ENCODE data around the gene KDSR. TPM values are rescaled to one million over a fixed set of nuclear protein-coding genes. Genes with fewer than 3 reads are reported as not detected.
"Not testable (repeated sequence)": the region's sequence is repeated elsewhere in the genome, so short reads cannot be mapped to it uniquely, and the experiment has no call there.

KDSR gene
- total RNA-seq, 1 donor from 2014 or later: 208 TPM

DNA sequence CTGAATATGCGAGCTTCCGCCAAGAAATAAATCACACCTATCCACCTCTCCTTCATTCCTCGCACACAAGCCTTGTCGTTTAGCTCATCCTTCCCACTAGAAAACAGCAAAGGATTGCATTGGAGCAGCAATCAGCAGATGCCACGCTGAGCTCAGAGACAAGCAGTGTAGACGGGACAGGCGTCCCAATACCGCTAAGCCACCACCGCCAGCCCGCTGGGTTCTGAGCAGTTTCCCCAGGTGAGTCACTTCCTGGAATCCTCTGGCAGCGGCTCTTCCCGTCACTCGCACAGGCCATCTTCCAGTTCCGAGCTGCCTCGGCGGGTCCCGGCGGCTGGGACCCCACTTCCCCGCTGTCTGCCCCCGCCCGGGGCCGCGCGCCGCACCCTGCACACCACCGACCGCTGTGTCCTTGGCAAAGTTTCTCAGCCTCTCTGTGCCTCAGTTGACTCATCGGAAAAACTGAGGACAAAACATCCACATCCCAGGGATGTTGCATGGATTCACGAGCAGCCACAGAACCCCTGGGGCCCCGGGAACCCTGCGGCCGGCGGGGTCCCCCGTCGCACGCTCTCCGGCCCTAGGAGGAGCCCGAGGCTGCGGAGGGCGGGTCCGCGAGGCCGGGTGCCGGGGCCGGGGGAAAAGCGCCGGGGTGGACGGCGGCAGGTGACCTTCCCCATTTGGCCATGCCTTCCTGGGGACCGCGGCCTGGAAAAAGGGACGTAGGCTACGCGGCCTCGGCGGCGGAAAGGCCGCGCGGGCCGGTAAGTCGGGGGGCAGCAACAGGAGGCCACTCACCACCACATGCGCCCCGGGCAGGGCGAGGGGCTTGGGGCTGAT, 573 bp downstream of the KDSR start:
- H3K27me3 ChIP-seq: no peaks in the 10 kb centered on the region
- intact Hi-C loops (cut with DNase I): loop anchor here (1.0 to 5.0 kb wide), 7 partner anchors 46 to 844 kb away; partner anchors contain the start of genes PHLPP1, SERPINB8, VPS4B and ZCCHC2
- H3K4me1 ChIP-seq: peaks cover 2 to 19% of the 10 kb centered on the region in 2 donors
- no peak for TF ChIP-seq CTCF (IDR thresholded peaks at IDR 0.05)
- DNase-seq (ENCODE audit: low spot score in 2 of 2): peak; percentile 13 to 82
- H3K9me3 ChIP-seq: no peaks in the 10 kb centered on the region
- peak overlapping the region; percentile 98 for H3K27ac ChIP-seq
- peak overlapping the region; percentile 87 to 92 for H3K4me3 ChIP-seq
- peaks cover 13 to 15% of the 10 kb centered on the region in 2 donors for H3K36me3 ChIP-seq

DNA sequence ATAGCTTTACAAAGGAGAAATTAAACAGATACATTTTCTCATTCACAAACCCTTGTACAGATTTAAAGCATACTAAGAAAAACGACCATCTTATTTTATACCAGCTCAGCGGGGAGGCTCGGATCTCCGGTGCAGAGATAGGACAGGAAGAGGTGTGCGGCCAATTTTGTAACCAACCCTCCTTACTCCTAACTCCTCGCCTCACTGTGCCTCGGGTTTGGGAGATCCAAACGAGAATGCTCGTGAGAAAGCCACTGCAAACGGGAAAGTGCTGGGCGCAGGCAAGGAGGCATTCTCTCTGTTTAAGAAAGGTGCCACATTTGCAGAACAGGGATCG, 1.2 kb downstream of the KDSR start:
- H3K4me1 ChIP-seq: peaks cover 2 to 19% of the 10 kb centered on the region in 2 donors
- H3K9me3 ChIP-seq: no peaks in the 10 kb centered on the region
- no peak for TF ChIP-seq CTCF (IDR thresholded peaks at IDR 0.05)
- DNase-seq (ENCODE audit: low spot score in 2 of 2): no peak
- peaks cover 17 to 19% of the 10 kb centered on the region in 2 donors for H3K36me3 ChIP-seq
- intact Hi-C loops (cut with DNase I): loop anchor here (2.0 to 5.0 kb wide), 4 partner anchors 45 to 843 kb away; partner anchors contain the start of genes SERPINB8 and ZCCHC2
- no peaks in the 10 kb centered on the region for H3K27me3 ChIP-seq
- peak overlapping the region; percentile 87 to 92 for H3K4me3 ChIP-seq
- peak overlapping the region; percentile 98 for H3K27ac ChIP-seq

GRCh38 chr18:63363951-63364350, 3.1 kb downstream of the KDSR start:
- Histone ChIP-seq H3K4me3 (no peak overlapping the region), H3K27me3 (no peaks in the 10 kb centered on the region), H3K4me1 (peaks cover 2 to 19% of the 10 kb centered on the region in 2 donors), H3K36me3 (peaks cover 33 to 36% of the 10 kb centered on the region in 2 donors), H3K9me3 (no peaks in the 10 kb centered on the region), H3K27ac (no peak overlapping the region)
- no peak for TF ChIP-seq CTCF (IDR thresholded peaks at IDR 0.05)
- no peak for DNase-seq (ENCODE audit: low spot score in 2 of 2)
- intact Hi-C loops (cut with DNase I): no loop called here

GRCh38 chr18:63363420-63363819, 3.6 kb downstream of the KDSR start:
- H3K4me3 ChIP-seq; DNase-seq (ENCODE audit: low spot score in 2 of 2); H3K9me3 ChIP-seq; H3K27me3 ChIP-seq; intact Hi-C loops (cut with DNase I); H3K27ac ChIP-seq: not testable (repeated sequence)
- Histone ChIP-seq H3K4me1 (peaks cover 2 to 15% of the 10 kb centered on the region in 2 donors), H3K36me3 (peaks cover 35 to 39% of the 10 kb centered on the region in 2 donors)

DNA sequence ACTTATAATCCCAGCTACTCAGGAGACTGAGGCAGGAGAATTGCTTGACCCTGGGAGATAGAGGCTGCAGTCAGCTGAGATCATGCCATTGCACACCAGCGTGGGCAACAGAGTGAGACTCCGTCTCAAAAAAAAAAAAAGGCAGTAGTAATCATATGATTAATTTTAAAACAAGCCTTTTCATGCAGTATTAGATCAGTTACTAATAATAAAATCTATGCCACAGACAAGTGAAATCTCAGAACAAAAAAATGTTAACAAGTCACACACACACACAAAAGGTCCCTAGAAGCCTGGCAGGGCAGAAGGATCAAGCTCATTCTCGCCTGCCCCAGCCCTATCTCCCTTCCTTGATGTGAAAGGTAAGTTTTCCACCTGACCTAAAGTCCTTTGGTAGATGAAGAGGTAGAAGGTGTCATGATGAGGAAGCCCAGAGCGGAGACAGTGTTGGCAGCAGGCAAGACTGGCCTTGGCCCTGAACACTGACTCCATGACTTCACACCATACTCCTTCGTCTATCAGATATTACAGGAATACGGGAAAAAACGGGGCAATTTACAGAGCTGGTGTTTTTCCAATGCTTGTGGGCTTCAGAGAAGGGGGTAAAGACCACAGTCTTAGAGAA, 10.6 kb downstream of the KDSR start:
- peaks cover 63 to 77% of the 10 kb centered on the region in 2 donors for H3K36me3 ChIP-seq
- TF ChIP-seq CTCF (IDR thresholded peaks at IDR 0.05): no peak
- peak overlapping the region; percentile 70 to 85 for H3K27ac ChIP-seq
- H3K27me3 ChIP-seq: no peaks in the 10 kb centered on the region
- peaks cover 0 to 12% of the 10 kb centered on the region in 2 donors for H3K4me1 ChIP-seq
- H3K4me3 ChIP-seq: no peak overlapping the region
- no peaks in the 10 kb centered on the region for H3K9me3 ChIP-seq
- intact Hi-C loops (cut with DNase I): no loop called here
- no peak for DNase-seq (ENCODE audit: low spot score in 2 of 2)

- Histone ChIP-seq H3K9me3 (no peaks in the 10 kb centered on the region), H3K36me3 (peaks cover 80 to 82% of the 10 kb centered on the region in 2 donors), H3K27me3 (no peaks in the 10 kb centered on the region), H3K4me1 (peaks cover 0 to 4% of the 10 kb centered on the region in 2 donors), H3K4me3 (no peak overlapping the region), H3K27ac (no peak overlapping the region)
- no peak for TF ChIP-seq CTCF (IDR thresholded peaks at IDR 0.05)
- intact Hi-C loops (cut with DNase I): no loop called here
- DNase-seq (ENCODE audit: low spot score in 2 of 2): no peak
Observed at GRCh38 chr18:63350230-63350629, 16.8 kb downstream of the KDSR start.
